GM12878 (cell line): ENCODE results near the gene S100A16. TPM values are rescaled to one million over a fixed set of nuclear protein-coding genes. Genes with fewer than 3 reads are reported as not detected.

ENCODE experiments used
- ATAC-seq: fragments of 200-7000 bp; cut with Tn5 transposase; 3 replicates; pipeline ENCODE4 v1.9.1; 2020; ENCODE audit warnings: mild to moderate bottlenecking, moderate library complexity
- BruUV-seq: library from RNA; stranded (reverse); fragments of 400-500 nt; replicated peaks from 2 replicates; lab custom pipeline; 2021; lab: Mats Ljungman, UMichigan
- CTCF ChIA-PET: fragments of 300-600 bp; sonication (Branson Sonifier 250); formaldehyde crosslinking; extraction: SDS; loops from one replicate; lab custom pipeline; 2021; ENCODE audit warnings: inconsistent platforms; lab: Yijun Ruan, JAX
- POLR2A ChIA-PET: fragments of 350-600 bp; formaldehyde crosslinking; extraction: SDS; loops from one replicate; lab custom pipeline; 2021; ENCODE audit warnings: inconsistent platforms; lab: Charles Lee
- RAD21 ChIA-PET: fragments of 300-600 bp; sonication (Branson Sonifier 250); formaldehyde crosslinking; loops from one replicate; lab custom pipeline; 2023; ENCODE audit warnings: antibody characterized with exemption; ENCODE audit not compliant: unreplicated experiment; lab: Charles Lee
- SMC1A ChIA-PET: fragments of 300-600 bp; sonication (Branson Sonifier 250); formaldehyde crosslinking; loops from one replicate; lab custom pipeline; 2023; ENCODE audit not compliant: unreplicated experiment, uncharacterized antibody; lab: Charles Lee
- DNase-seq: peaks from one replicate; pipeline ENCODE4 v3.0.0-alpha.2; 2011; ENCODE audit warnings: low read depth, low spot score
- FAIRE-seq: peaks from 3 replicates; lab custom pipeline; 2011; peaks lifted over from hg19 to GRCh38; lab: Jason Lieb, UNC
- H2AFZ ChIP-seq: 2 replicates; pipeline ENCODE4 v1.6.0; 2011; ENCODE audit warnings: low read depth, low read length, control low read depth; ENCODE audit not compliant: control insufficient read depth
- H3K27ac ChIP-seq: 2 replicates; pipeline ENCODE4 v1.5.1; 2011; ENCODE audit warnings: control low read depth; ENCODE audit not compliant: control insufficient read depth, insufficient read depth
- H3K27me3 ChIP-seq, 2 experiments: replicated peaks in 1 of 2; 2 replicates each; pipeline versions ENCODE4 v1.6.0 to v1.6.1; 2011; ENCODE audit warnings: low read length in 1 of 2; ENCODE audit not compliant: control insufficient read depth in 2 of 2, insufficient read depth in 2 of 2
- H3K36me3 ChIP-seq, 2 experiments: 2 replicates each; pipeline ENCODE4 v1.5.1; 2011; ENCODE audit warnings: low read length in 1 of 2; ENCODE audit not compliant: control insufficient read depth in 2 of 2, insufficient read depth in 2 of 2
- H3K4me1 ChIP-seq: 2 replicates; pipeline ENCODE4 v1.6.1; 2011; ENCODE audit warnings: mild to moderate bottlenecking, low read length, moderate library complexity, mixed read lengths; ENCODE audit not compliant: control insufficient read depth, insufficient read depth
- H3K4me2 ChIP-seq: 2 replicates; pipeline ENCODE4 v1.6.0; 2011; ENCODE audit warnings: control low read depth; ENCODE audit not compliant: control insufficient read depth, insufficient read depth
- H3K4me3 ChIP-seq: fragments of 200-600 bp; sonication (generic); 2 replicates; pipeline ENCODE4 v1.5.1; 2016
- H3K79me2 ChIP-seq: 2 replicates; pipeline ENCODE4 v1.6.0; 2011; ENCODE audit warnings: low read length; ENCODE audit not compliant: control insufficient read depth, insufficient read depth
- H3K9ac ChIP-seq: 2 replicates; pipeline ENCODE4 v1.8.0; 2011; ENCODE audit warnings: low read length, control low read depth, mixed read lengths; ENCODE audit not compliant: control insufficient read depth, insufficient read depth
- H3K9me3 ChIP-seq: replicated peaks from 3 replicates; pipeline ENCODE4 v1.5.1; 2011; ENCODE audit warnings: mild to moderate bottlenecking, low read length; ENCODE audit not compliant: control insufficient read depth, insufficient read depth
- H4K20me1 ChIP-seq: 2 replicates; pipeline ENCODE4 v1.6.0; 2011; ENCODE audit not compliant: control insufficient read depth, insufficient read depth
- BCL11A ChIP-seq: IDR thresholded peaks from 2 replicates; pipeline ENCODE4 v1.6.1; 2011; ENCODE audit warnings: low read depth, low read length
- BMI1 ChIP-seq: fragments of 450-650 bp; IDR thresholded peaks from 2 replicates; pipeline ENCODE4 v1.6.1; 2016; ENCODE audit warnings: mild to moderate bottlenecking, moderate library complexity, borderline replicate concordance
- CHD2 ChIP-seq: IDR thresholded peaks from 2 replicates; pipeline ENCODE4 v1.6.1; 2011; ENCODE audit warnings: low read depth, low read length, improper control_type of control experiment, borderline replicate concordance
- GATAD2B ChIP-seq: fragments of 450-650 bp; conservative IDR thresholded peaks from 2 replicates; pipeline ENCODE4 v1.6.1; 2017; ENCODE audit warnings: low read depth, mild to moderate bottlenecking, moderate library complexity
- NFYB ChIP-seq: IDR thresholded peaks from 2 replicates; pipeline ENCODE4 v1.6.1; 2011; ENCODE audit warnings: low read depth, mild to moderate bottlenecking, low read length, improper control_type of control experiment, moderate library complexity; ENCODE audit not compliant: insufficient read depth
- RAD21 ChIP-seq: IDR thresholded peaks from 2 replicates; pipeline ENCODE4 v1.6.1; 2011; ENCODE audit warnings: mild to moderate bottlenecking, low read depth, low read length, moderate library complexity; ENCODE audit not compliant: insufficient read depth
- RAD51 ChIP-seq: fragments of 450-650 bp; IDR thresholded peaks from 2 replicates; pipeline ENCODE4 v1.6.1; 2016; ENCODE audit warnings: moderate library complexity, mild to moderate bottlenecking, inconsistent platforms
- RELA ChIP-seq: fragments of 450-650 bp; IDR thresholded peaks from 2 replicates; pipeline ENCODE4 v1.8.0; 2014; ENCODE audit warnings: borderline replicate concordance; ENCODE audit not compliant: partially characterized antibody
- SP1 ChIP-seq: IDR thresholded peaks from one replicate; pipeline ENCODE4 v1.6.1; 2011; ENCODE audit warnings: low read depth, low read length
- SREBF2 ChIP-seq: IDR thresholded peaks from 2 replicates; pipeline ENCODE4 v1.6.1; 2012; ENCODE audit warnings: mild to moderate bottlenecking, low read length
- TBL1XR1 ChIP-seq: IDR thresholded peaks from 2 replicates; pipeline ENCODE4 v1.6.1; 2012; ENCODE audit warnings: low read depth, low read length, improper control_type of control experiment
- TCF12 ChIP-seq: IDR thresholded peaks from 2 replicates; pipeline ENCODE4 v1.6.1; 2011; ENCODE audit warnings: low read depth, mild to moderate bottlenecking, low read length
- TCF3 ChIP-seq: IDR thresholded peaks from 2 replicates; pipeline ENCODE4 v1.6.1; 2012; ENCODE audit warnings: low read depth, mild to moderate bottlenecking, low read length, borderline replicate concordance; ENCODE audit not compliant: insufficient read depth
- ZNF217 ChIP-seq: fragments of 450-650 bp; IDR thresholded peaks from 2 replicates; pipeline ENCODE4 v1.6.1; 2017; ENCODE audit warnings: antibody characterized with exemption, mild to moderate bottlenecking
- ZNF24 ChIP-seq: fragments of 450-650 bp; IDR thresholded peaks from 2 replicates; pipeline ENCODE4 v1.6.1; 2017; ENCODE audit warnings: antibody characterized with exemption, mild to moderate bottlenecking
- ZSCAN29 ChIP-seq: fragments of 450-650 bp; IDR thresholded peaks from 2 replicates; pipeline ENCODE4 v1.6.1; 2017; ENCODE audit warnings: mild to moderate bottlenecking, moderate library complexity
- WGBS: methylation state at CpG from one replicate; pipeline ENCODE4 v1.1.6; 2016; ENCODE audit warnings: low lambda C conversion rate; ENCODE audit not compliant: insufficient replicate concordance, insufficient coverage; ENCODE audit errors: missing lambda C conversion rate; 5-methylcytosine and 5-hydroxymethylcytosine counted together
- in situ Hi-C: fragments of 300-500 bp; cut with MboI; formaldehyde crosslinking; loops from 9 replicates; pipeline ENCODE4 v1.14.3; 2018; ENCODE audit warnings: mixed read lengths
- intact Hi-C: fragments of 100-400 bp; cut with micrococcal nuclease; formaldehyde crosslinking; loops from one replicate; pipeline ENCODE4 v1.14.2; 2022; ENCODE audit not compliant: unreplicated experiment
- polyA plus RNA-seq, 11 experiments: library from polyadenylated mRNA; depleted of rRNA in 4 of 11; unstranded in 6 of 11; stranded (reverse) in 5 of 11; fragments of >200 nt; fragmentation: Nextera tagmentation in 4 of 11; fragmentation: Illumina TruSeq in 1 of 11; extraction: Ambion mirVana in 4 of 11; extraction: Trizol in 1 of 11; gene quantifications; 1 replicate in 1 of 11; 2 replicates in 10 of 11; pipeline versions ENCODE4 v1.2.1 to v1.2.3, GENCODE V29; 2011 to 2016; ENCODE audit warnings: inconsistent platforms in 2 of 11, missing spikeins in 2 of 11, low read depth in 1 of 11
- total RNA-seq, 4 experiments: library from RNA; depleted of rRNA in 3 of 4; stranded (reverse); fragments of >200 nt in 3 of 4; fragmentation: Illumina TruSeq in 1 of 4; extraction: Trizol in 1 of 4; gene quantifications; 2 replicates each; pipeline versions ENCODE4 v1.2.1 to v1.2.3, GENCODE V29; 2013 to 2021
- TF ChIP-seq, protein P1 (sequence below): IDR thresholded peaks from 2 replicates; pipeline ENCODE4 v1.6.1; 2011; ENCODE audit warnings: low read depth, mild to moderate bottlenecking, low read length, moderate library complexity, borderline replicate concordance; ENCODE audit errors: extremely low read depth
- TF ChIP-seq, protein P2 (sequence below): IDR thresholded peaks from 2 replicates; pipeline ENCODE4 v1.6.1; 2012; ENCODE audit warnings: low read length, inconsistent platforms

S100A16 gene
- total and polyA plus RNA-seq, 10 of the 15 experiments (the other 5 are each of a cell fraction or from before 2014, with no cell fraction given) = 0.14 to 0.51 (median 0.25) TPM; not detected in 6

DNA sequence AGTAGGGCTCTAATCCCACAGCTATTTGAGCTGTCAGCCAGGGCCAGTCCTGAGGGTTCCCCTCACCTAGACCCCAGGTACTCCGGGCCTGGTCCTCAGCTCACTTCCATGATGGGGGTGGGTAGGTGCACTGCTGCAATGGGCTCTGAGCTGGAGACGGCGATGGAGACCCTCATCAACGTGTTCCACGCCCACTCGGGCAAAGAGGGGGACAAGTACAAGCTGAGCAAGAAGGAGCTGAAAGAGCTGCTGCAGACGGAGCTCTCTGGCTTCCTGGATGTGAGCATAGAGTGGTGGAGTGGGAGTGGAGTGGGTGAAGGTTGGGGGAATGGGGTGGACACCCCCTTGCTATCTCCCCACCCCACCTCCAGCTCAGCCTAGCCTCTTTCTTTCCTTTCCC lies 17.4 kb upstream of the S100A16 start:
- H3K9ac ChIP-seq = no peak overlapping the region
- intact Hi-C loops = no loop called here
- DNase-seq = no peak
- ChIA-PET RAD21 (no interaction called here), SMC1A (no interaction called here), POLR2A (no interaction called here), CTCF (interaction anchor here (2.1 to 5.2 kb wide), 3 partner anchors 14 to 62 kb away, joined by 11 to 66 read pairs (median 12); partner anchors contain the start of genes S100A14 and S100A16)
- no peak overlapping the region for H2AFZ ChIP-seq
- H3K79me2 ChIP-seq = peaks cover 14% of the 10 kb centered on the region
- H3K36me3 ChIP-seq = 0 out of 4 replicates have a peak, but pooled peaks cover 0 to under 1% of the 10 kb centered on the region in 2 experiments
- H3K4me1 ChIP-seq = peaks cover 14% of the 10 kb centered on the region
- in situ Hi-C loops = no loop called here
- WGBS = 80% methylated on average over 7 of the region's 7 CpGs
- H3K27ac ChIP-seq = no peak overlapping the region
- no peak for FAIRE-seq
- no peak overlapping the region for H3K4me3 ChIP-seq
- BruUV-seq = no TSS peak
- no peak overlapping the region for H3K4me2 ChIP-seq
- no peak for ATAC-seq
- no peaks in the 10 kb centered on the region for H3K9me3 ChIP-seq
- no peaks in the 10 kb centered on the region for H3K27me3 ChIP-seq
- H4K20me1 ChIP-seq = no peaks in the 10 kb centered on the region
- TF ChIP-seq TCF12 (no peak), RELA (no peak), SREBF2 (no peak), RAD51 (no peak), ZNF24 (no peak)

DNA sequence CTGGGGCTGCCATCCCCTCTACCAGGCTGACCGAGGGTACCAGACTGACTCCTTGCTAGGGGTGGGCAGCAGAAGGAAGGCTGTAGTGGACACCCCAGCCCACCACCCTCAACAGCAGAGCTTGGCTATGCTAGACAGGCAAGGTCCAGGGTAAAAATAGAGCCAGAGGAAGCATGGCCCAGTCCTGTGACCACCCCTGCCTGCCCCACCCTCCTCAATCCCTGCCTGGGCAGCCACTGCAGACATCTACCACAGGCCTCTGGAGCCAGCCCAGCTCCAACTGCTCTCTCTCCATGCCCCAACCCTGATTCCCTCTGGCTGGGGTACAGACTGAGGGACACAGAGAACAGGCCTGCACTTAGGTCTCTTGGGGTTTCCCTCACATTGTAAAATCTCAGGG lies 17.0 kb upstream of the S100A16 start:
- no peaks in the 10 kb centered on the region for H3K36me3 ChIP-seq
- no peak overlapping the region for H3K9ac ChIP-seq
- no peak for DNase-seq
- no peaks in the 10 kb centered on the region for H3K9me3 ChIP-seq
- no peaks in the 10 kb centered on the region for H4K20me1 ChIP-seq
- ChIA-PET SMC1A (interaction anchor here (1.7 kb wide), 1 partner anchor 45 kb away, joined by 5 read pairs; no protein-coding TSS in a partner anchor), POLR2A (no interaction called here), RAD21 (interaction anchor here (3.7 kb wide), 1 partner anchor 58 kb away, joined by 25 read pairs; no protein-coding TSS in a partner anchor), CTCF (interaction anchor here (2.1 to 5.2 kb wide), 3 partner anchors 14 to 62 kb away, joined by 11 to 66 read pairs (median 12); partner anchors contain the start of genes S100A14 and S100A16)
- H3K4me1 ChIP-seq = peaks cover 14% of the 10 kb centered on the region
- BruUV-seq = no TSS peak
- in situ Hi-C loops (no loop called here), intact Hi-C loops (no loop called here)
- no peak for FAIRE-seq
- no peak overlapping the region for H3K4me2 ChIP-seq
- H3K27me3 ChIP-seq = no peaks in the 10 kb centered on the region
- ATAC-seq = no peak
- WGBS = 85% methylated on average over 1 of the region's 1 CpG
- no peak overlapping the region for H2AFZ ChIP-seq
- no peak overlapping the region for H3K27ac ChIP-seq
- peaks cover 10% of the 10 kb centered on the region for H3K79me2 ChIP-seq
- no peak overlapping the region for H3K4me3 ChIP-seq
- TF ChIP-seq SREBF2 = no peak
- no peak for TF ChIP-seq ZNF217
- no peak for TF ChIP-seq TCF3
- no peak for TF ChIP-seq SP1
- no peak for TF ChIP-seq NFYB
- no peak for TF ChIP-seq BCL11A
- TF ChIP-seq CHD2 = no peak
- no peak for TF ChIP-seq GATAD2B
- TF ChIP-seq, protein P1, sequence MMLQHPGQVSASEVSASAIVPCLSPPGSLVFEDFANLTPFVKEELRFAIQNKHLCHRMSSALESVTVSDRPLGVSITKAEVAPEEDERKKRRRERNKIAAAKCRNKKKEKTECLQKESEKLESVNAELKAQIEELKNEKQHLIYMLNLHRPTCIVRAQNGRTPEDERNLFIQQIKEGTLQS = no peak
- no peak for TF ChIP-seq RAD21
- no peak for TF ChIP-seq ZSCAN29
- TF ChIP-seq TBL1XR1 = no peak
- TF ChIP-seq, protein P2, sequence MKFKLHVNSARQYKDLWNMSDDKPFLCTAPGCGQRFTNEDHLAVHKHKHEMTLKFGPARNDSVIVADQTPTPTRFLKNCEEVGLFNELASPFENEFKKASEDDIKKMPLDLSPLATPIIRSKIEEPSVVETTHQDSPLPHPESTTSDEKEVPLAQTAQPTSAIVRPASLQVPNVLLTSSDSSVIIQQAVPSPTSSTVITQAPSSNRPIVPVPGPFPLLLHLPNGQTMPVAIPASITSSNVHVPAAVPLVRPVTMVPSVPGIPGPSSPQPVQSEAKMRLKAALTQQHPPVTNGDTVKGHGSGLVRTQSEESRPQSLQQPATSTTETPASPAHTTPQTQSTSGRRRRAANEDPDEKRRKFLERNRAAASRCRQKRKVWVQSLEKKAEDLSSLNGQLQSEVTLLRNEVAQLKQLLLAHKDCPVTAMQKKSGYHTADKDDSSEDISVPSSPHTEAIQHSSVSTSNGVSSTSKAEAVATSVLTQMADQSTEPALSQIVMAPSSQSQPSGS = no peak
- TF ChIP-seq BMI1 = no peak
